Gastrocnemius medialis (tissue), 4 donors: ENCODE results near the gene MRM2. TPM values are rescaled to one million over a fixed set of nuclear protein-coding genes. Genes with fewer than 3 reads are reported as not detected.

Experiments
- ATAC-seq, 2 donors: fragments of 150-250 bp; one replicate each; pipeline ENCODE4 v1.9.1; 2016
- DNase-seq, 2 donors: peaks; one replicate each; pipeline ENCODE4 v3.0.0-alpha.2; 2019
- H3K27ac ChIP-seq, 4 donors: fragments of 200-600 bp; sonication (generic); 1 replicate in 1 of 4; 2 replicates in 3 of 4; pipeline ENCODE4 v1.5.1; 2016 to 2018; ENCODE audit warnings: mild to moderate bottlenecking in 2 of 4, moderate library complexity in 1 of 4
- H3K27me3 ChIP-seq, 3 donors: fragments of 200-600 bp; sonication (generic) in 2 of 3; 1 replicate in 1 of 3; 2 replicates in 2 of 3; pipeline versions ENCODE4 v1.5.1 to v1.6.0; 2016 to 2019; ENCODE audit warnings: mild to moderate bottlenecking in 1 of 3, moderate library complexity in 1 of 3
- H3K36me3 ChIP-seq, 2 donors: fragments of 200-600 bp; sonication (generic) in 1 of 2; one replicate each; pipeline ENCODE4 v1.5.1; 2017 to 2018
- H3K4me1 ChIP-seq, 2 donors: fragments of 200-600 bp; sonication (generic) in 1 of 2; one replicate each; pipeline ENCODE4 v1.5.1; 2016 to 2017; ENCODE audit warnings: mild to moderate bottlenecking in 2 of 2
- H3K4me3 ChIP-seq, 4 donors: fragments of 200-600 bp; sonication (generic) in 3 of 4; 1 replicate in 1 of 4; 2 replicates in 3 of 4; pipeline ENCODE4 v1.5.1; 2016 to 2019; ENCODE audit warnings: mild to moderate bottlenecking in 2 of 4
- H3K9me3 ChIP-seq, 3 donors: fragments of 200-600 bp; sonication (generic) in 2 of 3; 1 replicate in 1 of 3; 2 replicates in 2 of 3; pipeline ENCODE4 v1.5.1; 2016 to 2019
- POLR2A ChIP-seq, 2 donors: fragments of 450-650 bp; IDR thresholded peaks; one replicate each; pipeline ENCODE4 v1.6.1; 2017; ENCODE audit warnings: antibody characterized with exemption in 2 of 2, mild to moderate bottlenecking in 2 of 2, moderate library complexity in 2 of 2
- in situ Hi-C, 4 donors: fragments of 200-750 bp; cut with MboI; loops; one replicate each; pipeline versions ENCODE4 v1.15.0 to v1.8.0; 2017; ENCODE audit warnings: low sequenced_read_pairs in 4 of 4
- intact Hi-C: fragments of 100-400 bp; cut with DNase I; formaldehyde crosslinking; loops from one replicate; pipeline ENCODE4 v1.15.1; 2023; ENCODE audit warnings: low total_unique reads
- total RNA-seq, 4 donors: library from RNA; depleted of rRNA; stranded (reverse); fragments of >200 nt; gene quantifications; one replicate each; pipeline versions ENCODE4 v1.1.0 to v1.2.3, GENCODE V29; 2016
- TF ChIP-seq, protein P1 (sequence below), 5 experiments: fragments of 450-650 bp in 3 of 5; fragments of 200-600 bp in 2 of 5; sonication (generic) in 2 of 5; IDR thresholded peaks in 4 of 5; conservative IDR thresholded peaks in 1 of 5; 1 replicate in 4 of 5; 2 replicates in 1 of 5; pipeline ENCODE4 v1.5.1; 2016 to 2019; ENCODE audit warnings: antibody characterized with exemption in 5 of 5, mild to moderate bottlenecking in 3 of 5, moderate library complexity in 3 of 5

MRM2 gene
- total RNA-seq, 4 donors from 2014 or later: 14.1 to 41.7 (median 16.9) TPM

DNA sequence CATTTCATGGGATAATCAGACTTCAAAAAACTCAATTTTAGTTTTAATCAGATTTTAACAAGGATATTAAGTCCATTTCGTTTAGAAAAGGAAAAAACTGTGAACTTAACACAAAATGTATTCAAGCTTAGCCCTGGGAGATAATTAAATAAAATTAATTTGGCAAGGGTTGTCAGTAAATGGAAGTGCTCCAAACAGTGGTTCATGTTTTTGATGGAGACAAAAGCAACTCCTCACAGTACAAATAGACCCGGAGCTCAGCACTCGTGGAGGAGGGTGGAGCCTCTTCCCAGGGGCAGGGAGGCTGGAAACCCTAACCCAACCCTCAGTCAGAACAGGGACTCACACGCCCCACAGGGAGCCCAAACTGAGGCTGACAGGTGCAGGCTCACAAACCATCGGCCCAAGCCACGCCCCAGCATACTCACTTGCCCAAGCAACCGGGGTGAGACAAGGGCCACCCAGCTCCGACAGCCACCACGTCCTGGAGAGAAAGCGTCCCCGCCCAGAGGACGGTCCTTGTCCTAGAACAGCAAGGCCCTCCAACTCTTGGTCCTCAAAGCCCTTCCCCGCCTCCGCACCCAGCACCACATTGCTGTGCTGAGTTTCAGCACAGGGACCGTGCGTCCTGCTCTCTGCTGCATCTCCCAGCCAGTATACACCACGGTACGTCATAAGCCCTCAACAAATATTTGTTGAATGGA is 49.0 kb downstream of the MRM2 start:
- ATAC-seq: peak; percentile 80 to 85
- Histone ChIP-seq H3K4me1 (peaks cover 35 to 43% of the 10 kb centered on the region in 2 donors), H3K4me3 (no peak overlapping the region), H3K27ac (peak overlapping the region; percentile 39 to 74 (median 58)), H3K27me3 (no peaks in the 10 kb centered on the region), H3K36me3 (no peaks in the 10 kb centered on the region), H3K9me3 (no peaks in the 10 kb centered on the region)
- in situ Hi-C loops (no loop called here), intact Hi-C loops (loop anchor here (2.0 to 10.0 kb wide), 3 partner anchors 18 to 618 kb away; partner anchors contain the start of gene PSMG3)
- TF ChIP-seq, protein P1, sequence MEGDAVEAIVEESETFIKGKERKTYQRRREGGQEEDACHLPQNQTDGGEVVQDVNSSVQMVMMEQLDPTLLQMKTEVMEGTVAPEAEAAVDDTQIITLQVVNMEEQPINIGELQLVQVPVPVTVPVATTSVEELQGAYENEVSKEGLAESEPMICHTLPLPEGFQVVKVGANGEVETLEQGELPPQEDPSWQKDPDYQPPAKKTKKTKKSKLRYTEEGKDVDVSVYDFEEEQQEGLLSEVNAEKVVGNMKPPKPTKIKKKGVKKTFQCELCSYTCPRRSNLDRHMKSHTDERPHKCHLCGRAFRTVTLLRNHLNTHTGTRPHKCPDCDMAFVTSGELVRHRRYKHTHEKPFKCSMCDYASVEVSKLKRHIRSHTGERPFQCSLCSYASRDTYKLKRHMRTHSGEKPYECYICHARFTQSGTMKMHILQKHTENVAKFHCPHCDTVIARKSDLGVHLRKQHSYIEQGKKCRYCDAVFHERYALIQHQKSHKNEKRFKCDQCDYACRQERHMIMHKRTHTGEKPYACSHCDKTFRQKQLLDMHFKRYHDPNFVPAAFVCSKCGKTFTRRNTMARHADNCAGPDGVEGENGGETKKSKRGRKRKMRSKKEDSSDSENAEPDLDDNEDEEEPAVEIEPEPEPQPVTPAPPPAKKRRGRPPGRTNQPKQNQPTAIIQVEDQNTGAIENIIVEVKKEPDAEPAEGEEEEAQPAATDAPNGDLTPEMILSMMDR (IDR thresholded peaks at IDR 0.05 in 4 of 5, conservative IDR thresholded peaks at IDR 0.05 in 1 of 5): no peak
- TF ChIP-seq POLR2A (IDR thresholded peaks at IDR 0.05): no peak
- peak; percentile 86 to 88 for DNase-seq

GRCh38 chr7:2191016-2191415 is 51.0 kb downstream of the MRM2 start:
- DNase-seq: no peak
- ATAC-seq: no peak
- Histone ChIP-seq H3K36me3 (no peaks in the 10 kb centered on the region), H3K9me3 (no peaks in the 10 kb centered on the region), H3K4me1 (peaks cover 21 to 25% of the 10 kb centered on the region in 2 donors), H3K27ac (no peak overlapping the region), H3K27me3 (no peaks in the 10 kb centered on the region), H3K4me3 (no peak overlapping the region)
- intact Hi-C loops (loop anchor here (5.0 to 10.0 kb wide), 2 partner anchors 34 to 616 kb away; partner anchors contain the start of gene PSMG3), in situ Hi-C loops (no loop called here)
- TF ChIP-seq POLR2A (IDR thresholded peaks at IDR 0.05): no peak
- TF ChIP-seq, protein P1 (IDR thresholded peaks at IDR 0.05 in 4 of 5, conservative IDR thresholded peaks at IDR 0.05 in 1 of 5): no peak

DNA sequence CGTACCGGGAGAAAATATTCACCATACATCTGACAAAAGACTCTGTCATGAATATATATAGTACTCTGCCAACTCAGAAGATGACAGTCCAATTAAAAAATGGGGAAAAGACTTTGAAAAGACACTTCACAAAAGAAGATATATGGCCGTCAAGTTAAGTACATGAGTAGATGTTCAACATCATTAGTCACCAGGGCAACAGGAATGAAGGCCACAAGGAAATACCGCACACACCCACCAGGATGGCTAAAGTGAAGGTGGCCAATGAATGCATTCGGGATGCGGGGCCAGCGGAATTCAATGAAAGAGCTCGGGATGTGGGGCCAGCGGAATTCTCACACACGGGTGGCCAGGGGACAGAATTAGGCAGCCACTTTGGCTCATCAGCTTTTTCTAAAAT is 51.5 kb downstream of the MRM2 start:
- ATAC-seq (no peak), DNase-seq (no peak)
- H3K9me3 ChIP-seq: no peaks in the 10 kb centered on the region
- TF ChIP-seq POLR2A (IDR thresholded peaks at IDR 0.05): no peak
- TF ChIP-seq, protein P1 (IDR thresholded peaks at IDR 0.05 in 4 of 5, conservative IDR thresholded peaks at IDR 0.05 in 1 of 5): no peak
- H3K4me3 ChIP-seq: no peak overlapping the region
- intact Hi-C loops (loop anchor here (5.0 to 10.0 kb wide), 2 partner anchors 33 to 616 kb away; partner anchors contain the start of gene PSMG3), in situ Hi-C loops (no loop called here)
- H3K4me1 ChIP-seq: peaks cover 16 to 20% of the 10 kb centered on the region in 2 donors
- no peak overlapping the region for H3K27ac ChIP-seq
- no peaks in the 10 kb centered on the region for H3K36me3 ChIP-seq
- H3K27me3 ChIP-seq: no peaks in the 10 kb centered on the region

GRCh38 chr7:2186166-2186565 is 55.8 kb downstream of the MRM2 start:
- TF ChIP-seq POLR2A (IDR thresholded peaks at IDR 0.05): no peak
- TF ChIP-seq, protein P1 (IDR thresholded peaks at IDR 0.05 in 4 of 5, conservative IDR thresholded peaks at IDR 0.05 in 1 of 5): no peak
- in situ Hi-C loops: no loop called here

More at GRCh38 chr7:2186166-2186565, 55.8 kb downstream of the MRM2 start:
- Histone ChIP-seq H3K36me3 (no peaks in the 10 kb centered on the region), H3K27ac (no peak overlapping the region), H3K4me1 (no peaks in the 10 kb centered on the region), H3K4me3 (no peak overlapping the region), H3K9me3 (no peaks in the 10 kb centered on the region), H3K27me3 (no peaks in the 10 kb centered on the region)
- intact Hi-C loops: no loop called here
- DNase-seq (no peak), ATAC-seq (no peak)
